GM18519 (cell line): ENCODE results near the gene TBC1D17.
"Not testable (repeated sequence)": the region's sequence is repeated elsewhere in the genome, so short reads cannot be mapped to it uniquely, and the experiment has no call there.

ENCODE experiments used
- ATAC-seq: cut with Tn5 transposase; IDR thresholded peaks from one replicate; pipeline ENCODE4 v1.9.1; 2021; ENCODE audit warnings: mild to moderate bottlenecking, moderate library complexity; ENCODE audit not compliant: unreplicated experiment, low FRiP score

The TBC1D17 gene

DNA sequence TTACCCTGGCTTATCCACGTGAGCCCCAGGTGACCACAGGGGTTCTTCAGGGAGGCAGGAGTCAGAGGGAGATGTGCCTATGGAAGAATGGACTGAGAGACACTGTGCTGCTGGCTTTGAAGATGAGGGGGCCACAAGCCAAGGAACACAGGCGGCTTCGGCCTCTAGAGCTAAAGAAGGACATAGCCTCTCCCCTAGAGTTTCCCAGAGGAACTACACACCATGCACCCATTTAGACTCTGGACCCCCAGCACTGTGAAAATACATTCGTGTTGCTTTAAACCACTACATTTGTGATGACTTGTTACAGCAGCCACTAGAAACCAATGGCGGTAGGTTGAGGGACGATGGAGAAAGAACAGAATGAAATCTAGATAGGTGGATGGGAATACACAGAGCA is 37.8 kb downstream of the TBC1D17 start:
- ATAC-seq: no peak

DNA sequence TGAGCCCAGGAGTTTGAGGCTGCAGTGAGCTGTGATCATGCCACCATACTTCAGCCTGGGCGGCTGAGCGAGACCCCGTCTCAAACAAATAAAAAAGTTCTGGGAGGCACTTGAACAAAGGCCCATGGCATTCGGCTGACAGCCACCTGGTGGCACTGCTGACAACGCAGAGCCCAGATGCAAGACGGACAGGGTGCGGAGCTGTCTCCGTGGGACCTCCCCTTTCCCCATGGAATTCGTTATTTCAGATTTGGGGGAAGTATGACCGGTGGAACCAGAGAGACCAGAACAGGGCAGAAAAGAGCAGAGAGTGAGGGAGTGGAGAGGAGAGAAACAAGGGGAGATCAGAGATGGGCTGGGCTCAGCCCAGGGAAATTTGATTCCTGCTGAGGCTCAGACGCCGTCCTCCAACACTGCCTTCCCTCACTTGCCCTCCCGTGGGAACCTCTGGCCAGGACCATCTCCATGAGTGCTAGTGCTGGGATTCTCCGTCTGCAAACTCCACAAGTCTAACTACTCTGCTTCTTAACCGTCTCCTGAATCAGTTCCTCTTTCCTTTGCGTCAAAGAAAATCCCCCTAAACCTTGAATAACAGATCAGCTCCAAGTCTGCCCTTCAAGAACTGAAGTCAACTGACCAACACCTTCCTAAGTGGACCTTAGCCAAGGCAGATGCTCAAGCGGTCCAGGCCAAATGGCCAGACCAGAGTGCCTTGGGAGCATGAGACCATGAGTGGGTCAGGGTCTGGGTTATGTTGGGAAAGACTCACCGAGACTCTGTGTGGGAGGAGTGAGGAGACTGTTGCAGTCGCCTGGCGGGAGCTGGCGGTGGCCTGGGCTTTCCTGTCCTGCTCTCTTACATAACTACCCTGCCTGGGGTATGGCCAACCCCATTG is 39.6 kb downstream of the TBC1D17 start:
- no peak for ATAC-seq

DNA sequence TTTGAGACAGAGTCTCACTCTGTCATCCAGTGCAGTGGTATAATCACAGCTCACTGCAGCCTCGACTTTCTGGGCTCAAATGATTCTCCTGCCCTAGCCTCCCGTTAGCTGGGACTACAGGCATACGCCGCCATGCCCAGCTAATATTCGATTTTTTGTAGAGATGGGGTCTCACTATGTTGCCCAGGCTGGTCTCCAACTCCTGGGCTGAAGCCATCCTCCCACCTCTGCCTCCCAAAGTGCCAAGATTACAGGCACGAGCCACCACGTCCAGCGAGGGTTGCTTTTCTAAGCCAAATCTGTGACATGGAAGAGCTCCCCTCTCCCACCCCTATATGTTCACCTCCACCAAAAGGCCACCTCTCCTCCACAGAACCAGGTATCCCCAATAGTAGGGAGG is 40.6 kb downstream of the TBC1D17 start:
- ATAC-seq: no peak

DNA sequence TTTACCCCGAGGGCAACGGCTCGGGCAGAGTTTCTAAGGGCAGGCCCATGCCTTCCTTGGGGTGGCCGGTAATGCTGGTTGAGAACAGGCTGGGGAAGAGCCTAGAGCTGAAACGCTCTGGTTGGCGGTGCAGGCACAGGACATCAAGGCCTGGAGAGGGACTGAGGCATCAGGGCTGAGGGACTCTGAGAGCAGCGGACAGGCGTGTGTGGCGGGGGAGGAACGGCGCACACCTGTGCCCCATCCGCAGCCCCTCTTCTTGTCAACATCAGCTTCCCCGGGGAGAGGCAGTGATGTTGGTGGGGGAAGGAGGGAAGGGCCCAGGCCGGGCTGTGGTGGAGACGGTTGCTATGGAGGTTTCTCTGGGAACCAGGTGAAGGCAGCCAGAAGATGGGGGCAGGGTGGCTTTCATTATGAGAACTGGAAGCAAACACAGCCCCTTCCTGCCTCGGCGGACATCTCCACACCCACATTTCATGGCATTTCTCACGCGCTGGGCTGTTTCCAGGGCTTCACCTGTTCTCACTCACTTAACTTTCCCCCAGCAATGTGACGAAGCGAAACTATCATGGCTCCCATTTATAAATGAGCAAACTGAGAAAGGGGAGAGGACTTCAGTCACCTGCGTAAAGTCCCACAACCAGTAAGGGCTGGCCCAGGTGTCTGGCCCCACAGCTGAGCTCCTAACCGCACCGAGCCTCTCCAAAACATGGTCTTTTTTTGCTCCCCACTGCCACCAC is 43.3 kb downstream of the TBC1D17 start:
- no peak for ATAC-seq

DNA sequence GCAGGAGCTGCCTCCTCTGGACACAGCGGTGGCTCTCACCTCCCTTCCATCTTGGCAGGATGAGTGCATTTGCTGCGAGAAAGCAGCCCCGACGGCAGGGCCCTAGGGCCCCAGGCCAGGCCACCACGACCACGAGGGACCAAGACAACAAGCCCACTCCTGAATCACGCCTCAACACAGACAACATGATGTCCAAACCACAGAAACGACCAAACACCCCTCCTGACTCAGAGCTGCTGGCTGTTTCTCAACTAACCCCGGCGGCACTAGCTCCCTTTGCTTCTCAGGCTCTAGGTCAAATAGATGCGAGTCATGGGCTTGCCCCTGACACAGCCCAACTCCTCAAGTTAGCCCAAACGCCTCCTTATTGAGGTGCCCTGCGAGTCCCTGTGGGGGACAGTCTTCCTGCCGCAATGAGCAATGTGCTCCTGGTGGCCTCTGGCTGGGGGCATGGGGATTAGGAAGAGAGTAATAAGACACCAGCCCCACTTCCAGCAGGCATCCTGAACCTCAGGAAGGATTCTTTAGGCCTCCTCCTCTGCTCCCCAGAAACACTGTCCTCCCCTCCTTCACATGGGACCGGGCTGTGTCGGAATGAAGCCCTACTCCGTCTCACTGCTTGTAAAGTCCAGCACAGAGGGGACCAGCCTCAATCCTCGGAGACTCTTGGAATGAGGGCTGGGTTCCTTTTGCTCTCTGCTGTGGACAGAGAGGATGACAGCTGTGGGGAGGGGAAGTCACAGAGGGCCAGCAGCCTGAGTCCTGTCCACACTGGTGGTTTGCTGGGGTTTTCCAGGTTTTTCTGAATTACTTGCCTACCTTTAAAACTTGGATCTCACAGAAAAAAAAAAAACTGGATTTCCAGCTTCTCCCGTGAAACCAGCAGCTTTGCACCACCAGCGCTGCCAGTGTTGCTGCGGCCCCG is 44.6 kb downstream of the TBC1D17 start:
- no peak for ATAC-seq

DNA sequence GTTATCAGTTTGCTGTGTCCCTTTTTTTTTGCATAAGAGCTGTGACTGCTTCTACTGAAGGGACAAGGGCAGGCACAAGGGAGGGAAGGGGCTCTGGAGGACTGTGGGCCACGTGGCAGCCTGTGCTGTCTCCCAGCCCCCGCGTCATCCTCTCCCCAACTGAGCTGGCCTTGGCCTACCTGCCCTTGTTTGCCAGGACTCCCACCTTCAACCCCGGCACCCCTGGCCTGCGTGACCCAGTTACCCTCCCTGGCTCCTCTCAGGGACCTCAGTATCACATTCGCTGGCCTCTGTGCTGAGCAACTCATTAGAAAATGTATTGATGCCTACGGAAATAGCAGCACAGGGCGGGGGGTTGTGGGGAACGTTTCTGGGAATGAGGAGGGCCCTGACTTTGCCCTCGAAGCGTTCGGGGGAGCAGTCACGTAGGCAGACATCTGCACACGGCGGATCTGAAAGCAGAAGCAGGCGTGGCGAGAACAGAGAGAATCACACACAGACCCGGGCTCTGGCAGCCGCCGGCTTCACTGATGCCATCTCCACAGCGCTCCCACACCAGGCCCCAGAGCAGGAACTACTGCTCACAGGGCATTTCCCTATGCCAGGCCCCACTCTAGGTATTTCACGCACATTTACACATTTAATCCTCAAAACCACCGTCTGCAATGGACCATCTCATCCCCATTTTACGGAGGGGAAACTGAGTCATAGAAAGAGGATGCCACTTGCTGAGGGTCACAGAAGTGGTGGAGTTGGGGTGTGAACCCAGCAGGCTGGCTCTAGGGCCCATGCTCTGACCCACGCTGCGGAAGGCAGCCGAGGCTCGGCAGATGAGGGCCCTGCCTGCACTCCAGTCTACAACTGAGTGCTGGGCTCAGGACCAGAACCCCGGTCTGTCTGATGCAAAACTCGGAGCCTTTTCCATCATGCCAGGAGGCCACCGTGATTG is 45.8 kb downstream of the TBC1D17 start:
- no peak for ATAC-seq

DNA sequence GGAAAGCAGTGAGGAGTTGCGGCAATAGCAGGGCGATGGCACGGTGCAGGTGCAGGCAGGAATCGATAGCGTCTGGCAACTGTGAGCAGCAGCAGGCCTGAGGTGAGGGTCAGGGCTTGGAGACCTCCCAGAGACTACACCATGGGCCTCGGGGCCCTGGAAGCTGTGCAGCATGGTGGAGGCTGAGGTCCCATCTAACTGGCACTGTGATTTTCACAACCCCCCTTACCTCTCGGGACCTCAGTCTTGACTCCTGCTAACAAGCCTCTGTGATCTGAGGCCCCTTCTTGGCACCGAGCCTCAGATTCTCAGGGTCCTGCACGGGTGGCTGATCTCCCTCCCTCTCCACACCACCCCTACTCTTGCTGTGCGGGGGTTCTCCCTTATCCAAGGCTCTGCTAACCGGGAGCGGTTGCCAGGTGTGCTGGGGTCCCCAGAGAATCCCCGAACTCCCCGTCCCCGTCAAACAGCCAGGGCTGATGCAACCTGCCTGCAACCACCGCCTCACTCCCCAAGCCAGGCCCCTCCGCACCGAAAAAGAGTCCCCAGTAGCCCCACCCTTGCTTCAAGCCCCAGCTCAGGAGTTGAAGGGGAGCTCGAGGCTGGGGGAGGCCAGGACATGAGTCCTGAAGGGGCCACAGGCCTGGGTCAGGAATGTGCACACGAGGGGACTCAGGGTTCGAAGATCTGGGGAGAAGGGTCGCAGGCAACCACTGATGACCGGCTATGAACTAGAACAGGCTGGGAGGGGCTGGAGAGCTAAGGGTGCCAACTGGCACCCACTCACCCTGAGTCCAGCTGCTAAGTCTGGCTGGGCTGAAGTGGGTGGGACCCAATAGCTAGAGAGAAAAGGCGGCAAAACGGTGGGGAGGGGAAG is 46.7 kb downstream of the TBC1D17 start:
- ATAC-seq: no peak

DNA sequence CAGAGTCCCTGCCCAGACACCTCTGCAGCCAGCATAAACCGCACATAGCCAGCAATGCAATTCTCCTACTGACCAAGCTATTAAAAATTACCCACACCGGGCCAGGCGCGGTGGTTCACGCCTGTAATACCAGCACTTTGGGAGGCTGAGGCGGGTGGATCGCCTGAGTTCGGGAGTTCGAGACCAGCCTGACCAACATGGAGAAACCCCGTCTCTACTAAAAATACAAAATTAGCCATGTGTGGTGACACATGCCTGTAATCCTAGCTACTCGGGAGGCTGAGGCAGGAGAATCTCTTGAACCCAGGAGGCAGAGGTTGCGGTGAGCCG is 47.3 kb downstream of the TBC1D17 start:
- not testable (repeated sequence) for ATAC-seq

DNA sequence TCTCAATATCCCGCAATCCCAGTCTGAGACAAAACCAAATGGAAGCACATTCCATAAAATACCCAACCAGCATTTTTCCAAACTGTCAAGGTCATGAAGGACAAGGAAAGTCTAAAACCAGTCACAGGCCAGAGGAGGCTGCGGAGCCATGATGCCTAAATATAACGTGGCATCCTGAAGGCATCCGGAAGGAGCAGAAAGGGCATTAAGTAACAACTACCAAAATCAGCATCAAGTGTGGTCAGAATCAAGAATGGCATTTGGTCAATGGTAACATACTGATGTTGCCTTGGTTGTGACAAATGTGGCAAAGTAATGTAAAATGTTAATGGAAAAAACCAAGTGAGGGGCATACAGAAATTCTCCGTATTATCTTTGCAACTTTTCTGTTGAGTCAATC is 48.0 kb downstream of the TBC1D17 start:
- no peak for ATAC-seq

DNA sequence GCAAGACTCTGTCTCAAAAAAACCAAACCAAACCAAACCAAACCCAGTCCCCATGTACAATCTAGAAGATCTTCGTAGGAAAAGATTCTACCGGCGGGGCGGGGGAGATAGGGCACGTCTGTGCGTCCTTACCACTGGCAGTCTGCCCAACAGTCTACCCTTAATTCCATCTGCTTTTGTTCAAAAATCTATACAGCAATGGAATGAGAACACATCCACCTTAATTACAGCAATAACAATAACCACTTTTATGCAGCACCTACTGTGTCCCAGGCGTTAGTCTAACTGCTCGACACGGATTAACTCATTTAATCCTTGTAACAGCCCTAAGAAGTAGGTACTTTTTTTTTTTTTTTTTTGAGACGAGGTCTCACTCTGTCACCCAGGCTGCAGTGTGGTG is 49.0 kb downstream of the TBC1D17 start:
- no peak for ATAC-seq

DNA sequence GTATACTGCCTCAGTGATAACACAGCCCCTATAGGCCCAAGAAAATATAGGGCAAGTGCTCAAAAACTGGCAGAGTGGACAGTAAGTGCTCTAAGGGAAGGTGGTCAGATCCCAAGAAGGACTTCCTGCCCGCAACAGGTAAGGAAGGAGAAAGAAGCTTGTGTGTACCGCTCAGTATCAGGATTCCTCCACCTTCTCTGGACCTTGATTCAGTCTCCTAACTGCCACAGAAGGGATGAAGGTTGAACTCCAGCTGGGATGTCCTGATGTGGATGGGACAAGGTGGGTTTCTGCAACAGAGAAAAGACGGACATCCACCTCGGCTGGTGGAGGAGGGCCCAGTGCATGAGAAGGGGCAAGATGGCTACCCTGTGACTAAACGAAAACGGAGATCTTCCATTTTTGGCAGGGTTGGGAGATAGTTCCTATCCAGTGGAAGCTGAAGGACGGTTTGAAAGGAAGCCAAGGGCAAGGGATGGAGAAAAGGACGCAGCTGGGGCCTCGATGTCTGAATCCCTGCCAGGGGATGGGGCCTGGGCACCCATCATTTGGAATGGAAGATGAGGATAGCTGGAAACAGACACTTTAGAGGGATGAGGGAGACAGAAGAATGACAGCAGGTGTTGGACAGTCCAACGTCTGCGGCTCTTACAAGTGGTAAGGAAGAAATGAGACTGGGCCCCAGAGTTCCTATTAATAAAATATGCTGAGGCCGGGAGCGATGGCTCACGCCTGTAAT is 50.2 kb downstream of the TBC1D17 start:
- no peak for ATAC-seq

DNA sequence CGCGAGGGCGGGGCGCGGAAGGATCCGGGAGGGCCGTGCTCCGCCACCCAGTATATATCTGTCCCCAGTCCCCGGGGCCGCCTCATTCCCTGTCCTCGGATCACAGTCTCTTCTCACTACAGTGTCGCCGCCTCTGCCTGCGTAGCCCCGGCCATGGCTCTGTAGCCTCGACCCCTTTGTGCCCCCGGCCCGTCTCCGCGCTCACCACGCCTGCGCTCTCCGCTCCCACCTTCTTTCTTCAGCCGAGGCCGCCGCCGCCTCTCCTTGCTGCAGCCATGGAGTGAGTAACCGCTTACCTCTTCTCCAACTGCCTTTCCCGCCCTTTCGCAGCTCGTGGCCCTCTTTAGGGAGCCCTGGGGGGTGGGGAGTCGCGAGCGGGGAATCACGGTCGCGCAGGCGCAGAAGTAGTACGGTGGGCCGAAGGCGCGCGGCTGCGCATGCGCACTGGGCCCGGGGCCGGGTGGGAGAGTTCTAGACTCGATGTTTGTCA is 51.7 kb downstream of the TBC1D17 start, which contains the start of the genes ATF5 and NUP62:
Gene ATF5 (plus strand): TSS at position 85 of the 490 bp plus-strand sequence. CDS start 1,646 bp downstream, outside the sequence.
Gene NUP62 (minus strand): TSS at position 384 of the 490 bp plus-strand sequence. CDS start 19,697 bp downstream, outside the sequence.
- ATAC-seq: peak; percentile 29

DNA sequence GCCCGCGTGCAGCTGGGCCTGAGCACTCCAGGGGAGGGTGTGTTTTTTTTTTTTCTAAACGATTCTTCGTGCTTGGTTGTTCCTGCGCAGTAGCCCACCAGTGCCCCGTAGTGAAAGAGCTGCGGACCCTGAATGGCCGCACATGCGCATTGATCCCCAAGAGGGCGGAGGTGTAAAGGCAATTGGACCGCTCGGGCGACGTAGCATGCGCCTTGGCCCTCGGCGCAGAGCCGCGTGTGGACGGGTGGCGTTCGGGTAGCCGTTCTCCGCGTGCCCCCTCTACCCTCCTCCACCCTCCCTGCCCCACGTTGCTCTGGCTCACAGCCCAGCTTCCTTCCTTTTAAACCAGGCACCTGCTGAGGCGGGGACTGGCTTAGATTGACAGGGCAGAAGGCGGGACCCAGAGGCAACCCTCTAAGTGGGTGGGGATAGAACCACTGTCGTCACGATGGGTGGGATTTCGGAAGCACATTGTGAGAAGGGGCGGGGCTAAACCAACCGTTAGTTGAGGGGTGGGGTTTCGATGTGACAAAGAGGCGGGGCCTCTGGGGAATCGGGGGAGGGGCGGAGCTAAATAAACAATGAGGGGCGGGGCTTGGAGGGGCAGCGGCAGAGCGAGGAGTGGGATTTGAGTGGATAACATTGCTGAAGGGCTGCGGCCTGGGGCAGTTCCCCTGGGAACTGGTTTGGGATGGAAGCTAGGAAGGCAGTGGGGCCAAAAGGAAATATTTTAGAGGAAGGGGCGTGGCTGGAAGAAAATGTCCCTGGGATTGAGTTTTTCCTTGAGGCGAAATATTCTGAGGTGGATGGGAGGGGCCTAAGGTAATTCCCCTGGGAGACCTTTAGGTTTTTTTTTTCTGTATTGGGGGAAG is 52.3 kb downstream of the TBC1D17 start:
- peak; percentile 67 for ATAC-seq

DNA sequence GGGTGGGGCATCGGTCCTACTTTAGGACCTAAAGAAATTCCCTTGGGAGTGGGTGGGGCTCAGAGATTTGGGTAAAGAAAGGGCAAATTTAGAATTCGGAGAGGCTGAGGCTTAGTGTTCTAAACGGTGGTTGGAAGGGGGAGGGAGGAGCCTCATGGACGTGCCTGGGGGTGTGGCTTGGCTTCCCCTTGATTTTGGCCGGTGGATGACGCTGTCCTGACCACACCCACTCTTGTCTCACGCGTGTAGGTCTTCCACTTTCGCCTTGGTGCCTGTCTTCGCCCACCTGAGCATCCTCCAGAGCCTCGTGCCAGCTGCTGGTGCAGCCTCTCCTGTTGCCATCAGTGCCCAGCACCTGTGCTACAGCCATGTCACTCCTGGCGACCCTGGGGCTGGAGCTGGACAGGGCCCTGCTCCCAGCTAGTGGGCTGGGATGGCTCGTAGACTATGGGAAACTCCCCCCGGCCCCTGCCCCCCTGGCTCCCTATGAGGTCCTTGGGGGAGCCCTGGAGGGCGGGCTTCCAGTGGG is 53.0 kb downstream of the TBC1D17 start:
- no peak for ATAC-seq

DNA sequence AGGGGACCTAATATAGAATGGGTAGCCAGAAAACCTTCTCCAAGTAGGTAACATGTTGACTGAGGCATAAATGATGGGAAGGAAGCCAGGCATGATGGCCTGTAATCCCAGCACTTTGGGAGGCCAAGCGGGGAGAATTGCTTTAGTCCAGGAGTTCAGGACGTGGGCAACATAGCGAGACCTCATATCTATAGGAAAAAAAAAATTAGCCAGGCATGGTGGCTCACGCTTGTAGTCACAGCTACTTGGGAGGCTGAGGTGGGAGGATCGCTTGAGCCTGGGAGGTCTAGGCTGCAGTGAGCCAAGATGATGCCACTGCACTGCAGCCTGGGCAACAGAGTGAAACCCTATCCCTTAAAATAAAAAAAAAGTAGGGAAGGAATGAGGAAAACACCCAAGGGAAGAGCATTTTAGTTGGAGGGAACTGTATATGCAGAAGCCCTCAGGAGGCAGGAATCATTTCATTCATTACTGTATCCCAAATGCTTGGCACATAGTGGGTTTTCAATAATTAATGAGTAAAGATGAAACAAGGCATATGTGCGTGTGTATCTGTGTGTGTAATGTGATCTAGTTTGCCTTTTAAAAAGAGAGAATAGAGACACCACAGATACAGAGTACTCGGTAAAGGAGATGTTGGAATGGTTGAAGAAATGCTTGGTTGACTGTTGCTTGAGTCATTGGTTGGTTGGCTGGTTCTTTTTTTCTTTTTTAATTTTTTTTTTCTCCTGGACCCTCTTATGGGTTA is 54.0 kb downstream of the TBC1D17 start:
- no peak for ATAC-seq

DNA sequence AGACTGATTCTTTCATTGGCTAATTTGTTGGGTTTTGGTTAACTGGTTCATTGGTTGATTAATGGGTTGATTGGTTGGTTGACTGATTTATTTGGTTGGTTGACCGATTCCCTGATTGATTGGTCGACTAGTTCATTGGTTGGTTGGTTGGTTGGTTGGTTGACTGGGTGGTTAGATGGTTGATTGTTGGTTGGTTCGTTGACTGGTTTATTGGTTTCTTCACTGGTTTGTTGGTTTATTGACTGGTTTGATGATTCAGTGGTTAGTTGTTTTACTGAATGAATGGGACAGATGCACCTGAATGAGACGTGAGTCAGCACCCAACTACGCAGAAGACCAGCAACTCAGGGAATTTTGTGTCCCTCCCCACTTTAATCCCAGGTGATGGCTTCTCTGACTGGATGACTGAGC is 54.5 kb downstream of the TBC1D17 start:
- no peak for ATAC-seq
